ENCODE measurements around the gene EML4. TPM values are rescaled to one million over a fixed set of nuclear protein-coding genes. Genes with fewer than 3 reads are reported as not detected.

Gene EML4
- total RNA-seq, 1 donor from 2014 or later = 117 TPM

DNA sequence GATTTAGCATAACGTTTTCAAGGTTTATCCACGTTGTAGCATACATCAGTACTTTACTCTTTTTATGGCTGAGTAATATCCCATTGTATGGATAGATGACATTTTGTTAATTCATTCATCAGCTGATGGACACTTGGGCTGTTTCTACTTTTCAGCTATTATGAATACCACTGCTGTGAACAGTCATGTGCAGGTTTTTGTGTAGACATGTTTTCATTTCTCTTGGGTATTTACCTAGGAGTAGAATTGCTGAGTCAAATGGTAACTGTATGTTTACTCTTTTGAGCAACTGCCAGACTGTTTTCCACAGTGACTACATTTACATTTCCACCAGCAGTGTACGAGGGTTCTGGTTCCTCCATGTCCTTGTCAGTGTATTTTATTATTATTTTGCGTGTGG lies 158.0 kb downstream of the EML4 start:
- Mint-ChIP-seq H3K9me3 (no peaks in the 10 kb centered on the region), H3K36me3 (peaks cover 11% of the 10 kb centered on the region), H3K27me3 (no peaks in the 10 kb centered on the region), H3K4me1 (ENCODE audit: unreplicated experiment) (no peaks in the 10 kb centered on the region), H3K4me3 (no peak overlapping the region), H3K27ac (no peak overlapping the region)
- DNase-seq (ENCODE audit: extremely low spot score, unreplicated experiment) = no peak
- TF ChIP-seq, protein P1, sequence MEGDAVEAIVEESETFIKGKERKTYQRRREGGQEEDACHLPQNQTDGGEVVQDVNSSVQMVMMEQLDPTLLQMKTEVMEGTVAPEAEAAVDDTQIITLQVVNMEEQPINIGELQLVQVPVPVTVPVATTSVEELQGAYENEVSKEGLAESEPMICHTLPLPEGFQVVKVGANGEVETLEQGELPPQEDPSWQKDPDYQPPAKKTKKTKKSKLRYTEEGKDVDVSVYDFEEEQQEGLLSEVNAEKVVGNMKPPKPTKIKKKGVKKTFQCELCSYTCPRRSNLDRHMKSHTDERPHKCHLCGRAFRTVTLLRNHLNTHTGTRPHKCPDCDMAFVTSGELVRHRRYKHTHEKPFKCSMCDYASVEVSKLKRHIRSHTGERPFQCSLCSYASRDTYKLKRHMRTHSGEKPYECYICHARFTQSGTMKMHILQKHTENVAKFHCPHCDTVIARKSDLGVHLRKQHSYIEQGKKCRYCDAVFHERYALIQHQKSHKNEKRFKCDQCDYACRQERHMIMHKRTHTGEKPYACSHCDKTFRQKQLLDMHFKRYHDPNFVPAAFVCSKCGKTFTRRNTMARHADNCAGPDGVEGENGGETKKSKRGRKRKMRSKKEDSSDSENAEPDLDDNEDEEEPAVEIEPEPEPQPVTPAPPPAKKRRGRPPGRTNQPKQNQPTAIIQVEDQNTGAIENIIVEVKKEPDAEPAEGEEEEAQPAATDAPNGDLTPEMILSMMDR (conservative IDR thresholded peaks at IDR 0.05) = no peak

DNA sequence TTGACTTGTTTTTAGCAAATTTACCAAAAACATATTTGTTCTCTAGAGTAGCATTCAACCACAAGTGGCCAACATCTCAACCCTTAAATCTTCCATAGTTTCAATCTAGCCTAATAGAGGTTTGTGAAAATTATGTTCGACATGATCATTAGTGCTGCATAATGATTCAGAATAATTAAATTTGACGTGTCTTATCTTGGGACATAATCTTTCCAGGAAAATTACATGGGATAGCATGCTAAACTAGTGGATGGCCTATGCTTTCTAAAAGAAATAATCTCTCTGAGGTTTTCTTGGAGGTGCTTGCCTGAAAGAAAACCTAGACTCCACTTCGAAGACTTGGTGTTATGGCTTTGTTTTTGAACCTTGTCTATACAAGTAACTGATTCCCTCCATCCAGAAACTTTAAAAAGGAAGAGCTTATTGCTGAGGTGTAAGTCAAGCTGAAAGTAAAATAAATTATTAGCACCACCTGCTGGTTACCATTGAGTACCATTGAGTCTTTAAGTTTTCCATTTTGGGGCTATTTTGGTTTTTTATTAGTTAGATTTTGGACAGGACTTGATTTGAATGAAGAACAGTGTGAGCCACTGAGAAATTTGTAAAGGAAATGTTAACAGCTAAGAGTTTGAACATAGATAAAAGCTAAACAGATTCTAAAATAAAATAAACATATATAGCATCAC lies 159.1 kb downstream of the EML4 start:
- no peaks in the 10 kb centered on the region for H3K9me3 Mint-ChIP-seq
- H3K27me3 Mint-ChIP-seq = no peaks in the 10 kb centered on the region
- no peak for DNase-seq (ENCODE audit: extremely low spot score, unreplicated experiment)
- H3K4me1 Mint-ChIP-seq (ENCODE audit: unreplicated experiment) = no peaks in the 10 kb centered on the region
- H3K36me3 Mint-ChIP-seq = peaks cover 18% of the 10 kb centered on the region
- TF ChIP-seq, protein P1 (conservative IDR thresholded peaks at IDR 0.05) = peak; percentile 74
- H3K27ac Mint-ChIP-seq = peak overlapping the region; percentile 6
- no peak overlapping the region for H3K4me3 Mint-ChIP-seq

DNA sequence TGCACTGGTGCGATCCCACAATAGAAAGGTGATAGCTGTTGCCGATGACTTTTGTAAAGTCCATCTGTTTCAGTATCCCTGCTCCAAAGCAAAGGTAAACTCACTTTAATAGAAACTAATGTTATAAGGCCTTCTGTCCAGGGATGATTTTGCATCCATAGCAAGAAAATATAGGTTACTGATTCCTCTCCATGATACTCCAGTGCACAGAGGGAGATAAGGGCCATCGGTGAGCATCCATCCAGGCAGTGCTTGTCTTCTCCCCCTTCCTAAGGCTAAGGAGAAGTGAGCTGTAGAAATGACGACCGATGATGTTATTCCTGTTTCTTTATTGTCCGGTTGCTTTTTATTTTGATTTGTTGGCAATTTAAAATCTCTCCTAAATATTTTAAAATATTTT lies 159.8 kb downstream of the EML4 start:
- no peaks in the 10 kb centered on the region for H3K27me3 Mint-ChIP-seq
- H3K36me3 Mint-ChIP-seq = peaks cover 24% of the 10 kb centered on the region
- TF ChIP-seq, protein P1 (conservative IDR thresholded peaks at IDR 0.05) = no peak

DNA sequence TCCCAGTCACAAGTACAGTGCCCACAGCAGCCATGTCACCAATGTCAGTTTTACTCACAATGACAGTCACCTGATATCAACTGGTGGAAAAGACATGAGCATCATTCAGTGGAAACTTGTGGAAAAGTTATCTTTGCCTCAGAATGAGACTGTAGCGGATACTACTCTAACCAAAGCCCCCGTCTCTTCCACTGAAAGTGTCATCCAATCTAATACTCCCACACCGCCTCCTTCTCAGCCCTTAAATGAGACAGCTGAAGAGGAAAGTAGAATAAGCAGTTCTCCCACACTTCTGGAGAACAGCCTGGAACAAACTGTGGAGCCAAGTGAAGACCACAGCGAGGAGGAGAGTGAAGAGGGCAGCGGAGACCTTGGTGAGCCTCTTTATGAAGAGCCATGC lies 160.6 kb downstream of the EML4 start:
- Mint-ChIP-seq H3K9me3 (no peaks in the 10 kb centered on the region), H3K27me3 (no peaks in the 10 kb centered on the region), H3K27ac (no peak overlapping the region), H3K4me1 (ENCODE audit: unreplicated experiment) (no peaks in the 10 kb centered on the region), H3K4me3 (no peak overlapping the region), H3K36me3 (peaks cover 26% of the 10 kb centered on the region)
- TF ChIP-seq, protein P1 (conservative IDR thresholded peaks at IDR 0.05) = no peak
- no peak for DNase-seq (ENCODE audit: extremely low spot score, unreplicated experiment)

More for the DNA sequence above, 159.8 kb downstream of the EML4 start:
- Mint-ChIP-seq H3K27ac (peak overlapping the region; percentile 6), H3K9me3 (no peaks in the 10 kb centered on the region), H3K4me3 (no peak overlapping the region), H3K4me1 (ENCODE audit: unreplicated experiment) (no peaks in the 10 kb centered on the region)
- DNase-seq (ENCODE audit: extremely low spot score, unreplicated experiment) = no peak

DNA sequence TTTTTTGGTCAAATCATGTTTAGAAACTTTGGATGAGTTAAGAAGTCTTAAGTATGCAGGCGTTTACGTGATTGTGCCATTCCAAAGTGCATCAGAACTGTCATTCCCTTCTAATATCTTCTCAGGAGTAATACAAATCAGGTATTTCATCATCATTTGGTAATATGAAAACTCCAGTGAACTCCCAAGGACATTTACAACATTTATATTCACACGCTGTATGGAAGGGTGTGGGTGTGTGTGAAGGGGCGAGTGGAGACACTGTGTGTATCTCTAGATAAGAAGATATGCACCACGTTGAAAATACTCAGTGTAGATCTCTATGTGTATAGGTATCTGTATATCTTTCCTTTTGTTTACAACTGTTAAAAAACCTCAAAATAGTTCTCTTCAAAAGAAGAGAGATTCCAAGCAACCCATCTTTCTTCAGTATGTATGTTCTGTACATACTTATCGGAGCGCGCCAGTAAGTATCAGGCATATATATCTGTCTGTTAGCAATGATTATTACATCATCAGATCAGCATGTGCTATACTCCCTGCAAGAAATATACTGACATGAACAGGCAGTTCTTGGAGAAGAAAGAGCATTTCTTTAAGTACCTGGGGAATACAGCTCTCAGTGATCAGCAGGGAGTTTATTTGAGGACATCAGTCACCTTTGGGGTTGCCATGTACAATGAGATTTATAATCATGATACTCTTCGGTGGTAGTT lies 162.6 kb downstream of the EML4 start:
- Mint-ChIP-seq H3K4me3 (no peak overlapping the region), H3K27ac (no peak overlapping the region), H3K36me3 (peaks cover 32% of the 10 kb centered on the region), H3K4me1 (ENCODE audit: unreplicated experiment) (no peaks in the 10 kb centered on the region), H3K9me3 (no peaks in the 10 kb centered on the region), H3K27me3 (no peaks in the 10 kb centered on the region)
- no peak for DNase-seq (ENCODE audit: extremely low spot score, unreplicated experiment)
- TF ChIP-seq, protein P1 (conservative IDR thresholded peaks at IDR 0.05) = no peak

All from type B pancreatic cell (in vitro differentiated cells).